WTC11 (cell line): ENCODE data around the gene TFAP2D. TPM values are rescaled to one million over a fixed set of nuclear protein-coding genes. Genes with fewer than 3 reads are reported as not detected.
A peak's percentile ranks its signal among the peaks of the same experiment; 100 is the strongest.

ENCODE experiments used
- ATAC-seq: fragments of 200-7000 bp; cut with Tn5 transposase; 2 replicates; pipeline ENCODE4 v1.10.0; 2021; ENCODE audit warnings: mild to moderate bottlenecking, moderate library complexity
- CTCF ChIA-PET: fragments of 300-600 bp; sonication (Branson Sonifier 250); formaldehyde crosslinking; loops from one replicate; lab custom pipeline; 2021; ENCODE audit warnings: antibody characterized with exemption; lab: Charles Lee
- POLR2A ChIA-PET: fragments of 350-600 bp; sonication (Branson Sonifier 250); formaldehyde crosslinking; loops from one replicate; lab custom pipeline; 2021; ENCODE audit warnings: antibody characterized with exemption; lab: Charles Lee
- DNase-seq: peaks from one replicate; pipeline ENCODE4 v3.0.0; 2021; ENCODE audit warnings: low spot score
- H3K27ac Mint-ChIP-seq: 2 replicates; pipeline ENCODE4 v1.8.0; 2021; ENCODE audit warnings: mixed read lengths
- H3K27me3 Mint-ChIP-seq: 2 replicates; pipeline ENCODE4 v1.8.0; 2021; ENCODE audit warnings: low read depth, mild to moderate bottlenecking, moderate library complexity, mixed read lengths
- H3K36me3 Mint-ChIP-seq: 2 replicates; pipeline ENCODE4 v1.8.0; 2021; ENCODE audit warnings: mixed read lengths
- H3K4me1 Mint-ChIP-seq: 2 replicates; pipeline ENCODE4 v1.8.0; 2022; ENCODE audit warnings: mixed read lengths
- H3K4me3 Mint-ChIP-seq: 2 replicates; pipeline ENCODE4 v1.8.0; 2021; ENCODE audit warnings: mild to moderate bottlenecking, moderate library complexity, mixed read lengths
- H3K9me3 Mint-ChIP-seq: 2 replicates; pipeline ENCODE4 v1.8.0; 2021; ENCODE audit warnings: mixed read lengths
- ATF2 ChIP-seq: sonication (generic); formaldehyde crosslinking; IDR thresholded peaks from 2 replicates; pipeline ENCODE4 v1.8.1; 2022; ENCODE audit warnings: low read depth, missing genetic modification reagents, borderline replicate concordance
- CREM ChIP-seq: sonication (generic); formaldehyde crosslinking; IDR thresholded peaks from 2 replicates; pipeline ENCODE4 v1.8.1; 2022; ENCODE audit warnings: mild to moderate bottlenecking, missing genetic modification reagents, moderate library complexity
- E2F4 ChIP-seq: sonication (generic); formaldehyde crosslinking; IDR thresholded peaks from 2 replicates; pipeline ENCODE4 v1.8.1; 2022; ENCODE audit warnings: low read depth, mild to moderate bottlenecking, moderate library complexity, missing genetic modification reagents, borderline replicate concordance
- E2F5 ChIP-seq: sonication (generic); formaldehyde crosslinking; IDR thresholded peaks from 2 replicates; pipeline ENCODE4 v1.8.1; 2022; ENCODE audit warnings: mild to moderate bottlenecking, moderate library complexity, missing genetic modification reagents
- IRF1 ChIP-seq: sonication (generic); formaldehyde crosslinking; IDR thresholded peaks from 2 replicates; pipeline ENCODE4 v1.8.0; 2023; ENCODE audit warnings: missing genetic modification reagents
- MYBL2 ChIP-seq: sonication (generic); formaldehyde crosslinking; IDR thresholded peaks from 2 replicates; pipeline ENCODE4 v1.8.1; 2023; ENCODE audit warnings: mild to moderate bottlenecking, moderate library complexity, missing genetic modification reagents
- NFE2L1 ChIP-seq: sonication (generic); formaldehyde crosslinking; IDR thresholded peaks from 2 replicates; pipeline ENCODE4 v1.8.1; 2023; ENCODE audit warnings: missing genetic modification reagents
- NR3C1 ChIP-seq: sonication (generic); formaldehyde crosslinking; conservative IDR thresholded peaks from 2 replicates; pipeline ENCODE4 v1.8.1; 2023; ENCODE audit warnings: low read depth, mild to moderate bottlenecking, missing genetic modification reagents
- OVOL2 ChIP-seq: fragments of 250-450 bp; sonication (Bioruptor Pico); IDR thresholded peaks from 2 replicates; pipeline ENCODE4 v1.9.0; 2021; ENCODE audit warnings: mild to moderate bottlenecking, borderline replicate concordance
- RELA ChIP-seq: sonication (generic); formaldehyde crosslinking; IDR thresholded peaks from 2 replicates; pipeline ENCODE4 v1.8.1; 2022; ENCODE audit warnings: missing genetic modification reagents, mild to moderate bottlenecking, borderline replicate concordance
- ZNF219 ChIP-seq: sonication (generic); formaldehyde crosslinking; IDR thresholded peaks from 2 replicates; pipeline ENCODE4 v1.8.0; 2023; ENCODE audit warnings: missing genetic modification reagents, mild to moderate bottlenecking, borderline replicate concordance
- ZNF232 ChIP-seq: sonication (generic); formaldehyde crosslinking; IDR thresholded peaks from 2 replicates; pipeline ENCODE4 v1.8.0; 2022; ENCODE audit warnings: mild to moderate bottlenecking, missing genetic modification reagents
- ZNF281 ChIP-seq: sonication (generic); formaldehyde crosslinking; IDR thresholded peaks from 2 replicates; pipeline ENCODE4 v1.8.0; 2023; ENCODE audit warnings: mild to moderate bottlenecking, missing genetic modification reagents
- ZNF416 ChIP-seq: fragments of 250-450 bp; sonication (Bioruptor Pico); IDR thresholded peaks from 2 replicates; pipeline ENCODE4 v1.9.0; 2021; ENCODE audit warnings: mild to moderate bottlenecking, inconsistent platforms
- ZNF532 ChIP-seq: fragments of 250-450 bp; sonication (Bioruptor Pico); IDR thresholded peaks from 2 replicates; pipeline ENCODE4 v1.9.0; 2021; ENCODE audit warnings: mild to moderate bottlenecking, borderline replicate concordance
- total RNA-seq: library from RNA; stranded (reverse); gene quantifications from 3 replicates; pipeline ENCODE4 v1.2.3, GENCODE V29; 2021

TFAP2D gene
- total RNA-seq, 1 experiment from 2014 or later = not detected

GRCh38 chr6:50663806-50664205 is 49.5 kb upstream of the TFAP2D start:
- no peaks in the 10 kb centered on the region for H3K27me3 Mint-ChIP-seq
- peaks cover 26% of the 10 kb centered on the region for H3K4me1 Mint-ChIP-seq
- H3K36me3 Mint-ChIP-seq = no peaks in the 10 kb centered on the region
- POLR2A ChIA-PET = no interaction called here
- ATAC-seq = 0 out of 2 replicates have a peak, but pooled peaks have one; percentile 24
- H3K4me3 Mint-ChIP-seq = no peak overlapping the region
- no peak for TF ChIP-seq RELA (CRISPR knock-in tag)
- no peak for TF ChIP-seq ZNF219 (CRISPR knock-in tag)
- TF ChIP-seq NFE2L1 = no peak
- TF ChIP-seq CREM (CRISPR knock-in tag) = no peak
- TF ChIP-seq MYBL2 (CRISPR knock-in tag) = no peak
- no peak for TF ChIP-seq ZNF532
- no peak for TF ChIP-seq E2F4 (CRISPR knock-in tag)
- no peak for TF ChIP-seq ZNF281
- no peak for TF ChIP-seq OVOL2 (CRISPR knock-in tag)
- no peak for TF ChIP-seq IRF1 (CRISPR knock-in tag)
- no peak for TF ChIP-seq E2F5 (CRISPR knock-in tag)
- TF ChIP-seq ATF2 (CRISPR knock-in tag) = no peak
- TF ChIP-seq ZNF232 = no peak
- no peak for TF ChIP-seq NR3C1 (CRISPR knock-in tag)
- no peak for TF ChIP-seq ZNF416 (CRISPR knock-in tag)
- CTCF ChIA-PET = interaction anchor here (1.4 kb wide), 1 partner anchor 471 kb away, joined by 3 read pairs; no protein-coding TSS in a partner anchor
- H3K9me3 Mint-ChIP-seq = no peaks in the 10 kb centered on the region
- no peak overlapping the region for H3K27ac Mint-ChIP-seq
- no peak for DNase-seq
